Ammon's horn (tissue), 1 donor: ENCODE measurements around the gene ZC3H12A.

Source experiments
- DNase-seq: peaks from one replicate; pipeline ENCODE4 v3.0.0-alpha.2; 2016; ENCODE audit warnings: low spot score

The ZC3H12A gene

GRCh38 chr1:37478890-37479254, 4.5 kb downstream of the ZC3H12A start:
- no peak for DNase-seq

- peak; percentile 52 for DNase-seq
Measured at GRCh38 chr1:37479255-37480124, 5.1 kb downstream of the ZC3H12A start.

- DNase-seq, result no peak
Measured at GRCh38 chr1:37480125-37480466, 5.7 kb downstream of the ZC3H12A start.

GRCh38 chr1:37480581-37481288, 6.4 kb downstream of the ZC3H12A start:
- DNase-seq, result no peak

GRCh38 chr1:37481289-37482003, 7.1 kb downstream of the ZC3H12A start:
- no peak for DNase-seq

GRCh38 chr1:37482004-37482785, 7.8 kb downstream of the ZC3H12A start:
- DNase-seq, result no peak

- no peak for DNase-seq
Measured at GRCh38 chr1:37482796-37483744, 8.7 kb downstream of the ZC3H12A start.

- no peak for DNase-seq
Measured at GRCh38 chr1:37483785-37484184, 9.4 kb downstream of the ZC3H12A start.

GRCh38 chr1:37484325-37485051, 10.1 kb downstream of the ZC3H12A start:
- DNase-seq, result no peak

- DNase-seq, result no peak
Measured at GRCh38 chr1:37485902-37486679, 11.7 kb downstream of the ZC3H12A start.

GRCh38 chr1:37486680-37487618, 12.6 kb downstream of the ZC3H12A start:
- peak; percentile 78 for DNase-seq

- DNase-seq, result no peak
Measured at GRCh38 chr1:37487619-37487984, 13.2 kb downstream of the ZC3H12A start.

GRCh38 chr1:37493336-37494098, 19.1 kb downstream of the ZC3H12A start:
- no peak for DNase-seq

- no peak for DNase-seq
Measured at GRCh38 chr1:37495875-37496274, 21.5 kb downstream of the ZC3H12A start.

GRCh38 chr1:37497832-37498231, 23.5 kb downstream of the ZC3H12A start:
- no peak for DNase-seq

- DNase-seq, result peak; percentile 66
Measured at GRCh38 chr1:37498872-37499617, 24.7 kb downstream of the ZC3H12A start.

- no peak for DNase-seq
Measured at GRCh38 chr1:37501661-37502060, 27.3 kb downstream of the ZC3H12A start.
